WTC11 (cell line): ENCODE data around the gene CTCF. TPM values are rescaled to one million over a fixed set of nuclear protein-coding genes. Genes with fewer than 3 reads are reported as not detected.
A peak's percentile ranks its signal among the peaks of the same experiment; 100 is the strongest.

Source experiments
- ATAC-seq: fragments of 200-7000 bp; cut with Tn5 transposase; 2 replicates; pipeline ENCODE4 v1.10.0; 2021; ENCODE audit warnings: mild to moderate bottlenecking, moderate library complexity
- CTCF ChIA-PET: fragments of 300-600 bp; sonication (Branson Sonifier 250); formaldehyde crosslinking; loops from one replicate; lab custom pipeline; 2021; ENCODE audit warnings: antibody characterized with exemption; lab: Charles Lee
- POLR2A ChIA-PET: fragments of 350-600 bp; sonication (Branson Sonifier 250); formaldehyde crosslinking; loops from one replicate; lab custom pipeline; 2021; ENCODE audit warnings: antibody characterized with exemption; lab: Charles Lee
- DNase-seq: peaks from one replicate; pipeline ENCODE4 v3.0.0; 2021; ENCODE audit warnings: low spot score
- H3K27ac Mint-ChIP-seq: 2 replicates; pipeline ENCODE4 v1.8.0; 2021; ENCODE audit warnings: mixed read lengths
- H3K27me3 Mint-ChIP-seq: 2 replicates; pipeline ENCODE4 v1.8.0; 2021; ENCODE audit warnings: low read depth, mild to moderate bottlenecking, moderate library complexity, mixed read lengths
- H3K36me3 Mint-ChIP-seq: 2 replicates; pipeline ENCODE4 v1.8.0; 2021; ENCODE audit warnings: mixed read lengths
- H3K4me1 Mint-ChIP-seq: 2 replicates; pipeline ENCODE4 v1.8.0; 2022; ENCODE audit warnings: mixed read lengths
- H3K4me3 Mint-ChIP-seq: 2 replicates; pipeline ENCODE4 v1.8.0; 2021; ENCODE audit warnings: mild to moderate bottlenecking, moderate library complexity, mixed read lengths
- H3K9me3 Mint-ChIP-seq: 2 replicates; pipeline ENCODE4 v1.8.0; 2021; ENCODE audit warnings: mixed read lengths
- GABPB1 ChIP-seq: sonication (generic); formaldehyde crosslinking; IDR thresholded peaks from 2 replicates; pipeline ENCODE4 v1.8.1; 2023; ENCODE audit warnings: mild to moderate bottlenecking, missing genetic modification reagents
- JAZF1 ChIP-seq: fragments of 250-450 bp; sonication (Bioruptor Pico); IDR thresholded peaks from 2 replicates; pipeline ENCODE4 v1.9.0; 2021; ENCODE audit warnings: moderate library complexity, mild to moderate bottlenecking, inconsistent platforms
- NFYB ChIP-seq: sonication (generic); formaldehyde crosslinking; conservative IDR thresholded peaks from 2 replicates; pipeline ENCODE4 v1.8.0; 2022; ENCODE audit warnings: low read depth, missing genetic modification reagents
- NR2C2 ChIP-seq: sonication (generic); formaldehyde crosslinking; IDR thresholded peaks from 2 replicates; pipeline ENCODE4 v1.8.0; 2022; ENCODE audit warnings: mild to moderate bottlenecking, missing genetic modification reagents
- PRRX2 ChIP-seq: fragments of 250-450 bp; sonication (Bioruptor Pico); IDR thresholded peaks from 2 replicates; pipeline ENCODE4 v1.8.0; 2021; ENCODE audit warnings: mild to moderate bottlenecking
- RELA ChIP-seq: sonication (generic); formaldehyde crosslinking; IDR thresholded peaks from 2 replicates; pipeline ENCODE4 v1.8.1; 2022; ENCODE audit warnings: missing genetic modification reagents, mild to moderate bottlenecking, borderline replicate concordance
- ZNF317 ChIP-seq: sonication (generic); formaldehyde crosslinking; IDR thresholded peaks from 2 replicates; pipeline ENCODE4 v1.8.1; 2023; ENCODE audit warnings: low read depth, mild to moderate bottlenecking, moderate library complexity, missing genetic modification reagents, borderline replicate concordance
- ZNF671 ChIP-seq: fragments of 250-450 bp; sonication (Bioruptor Pico); IDR thresholded peaks from 2 replicates; pipeline ENCODE4 v1.8.0; 2021; ENCODE audit warnings: mild to moderate bottlenecking
- total RNA-seq: library from RNA; stranded (reverse); gene quantifications from 3 replicates; pipeline ENCODE4 v1.2.3, GENCODE V29; 2021
- TF ChIP-seq, protein P1 (sequence below): sonication (generic); formaldehyde crosslinking; IDR thresholded peaks from 2 replicates; pipeline ENCODE4 v1.8.0; 2023; ENCODE audit warnings: missing genetic modification reagents, mild to moderate bottlenecking, borderline replicate concordance
- TF ChIP-seq, protein P2 (sequence below): sonication (generic); formaldehyde crosslinking; IDR thresholded peaks from 2 replicates; pipeline ENCODE4 v1.8.1; 2022; ENCODE audit warnings: low read depth, missing genetic modification reagents, borderline replicate concordance
- TF ChIP-seq, protein P3 (sequence below): sonication (generic); formaldehyde crosslinking; IDR thresholded peaks from 2 replicates; pipeline ENCODE4 v1.8.0; 2022; ENCODE audit warnings: mild to moderate bottlenecking, missing genetic modification reagents
- TF ChIP-seq, protein P4 (sequence below): fragments of 250-450 bp; sonication (Bioruptor Pico); conservative IDR thresholded peaks from 2 replicates; pipeline ENCODE4 v1.9.0; 2021; ENCODE audit warnings: mild to moderate bottlenecking

The CTCF gene
- total RNA-seq, 1 experiment from 2014 or later = 55.4 TPM

DNA sequence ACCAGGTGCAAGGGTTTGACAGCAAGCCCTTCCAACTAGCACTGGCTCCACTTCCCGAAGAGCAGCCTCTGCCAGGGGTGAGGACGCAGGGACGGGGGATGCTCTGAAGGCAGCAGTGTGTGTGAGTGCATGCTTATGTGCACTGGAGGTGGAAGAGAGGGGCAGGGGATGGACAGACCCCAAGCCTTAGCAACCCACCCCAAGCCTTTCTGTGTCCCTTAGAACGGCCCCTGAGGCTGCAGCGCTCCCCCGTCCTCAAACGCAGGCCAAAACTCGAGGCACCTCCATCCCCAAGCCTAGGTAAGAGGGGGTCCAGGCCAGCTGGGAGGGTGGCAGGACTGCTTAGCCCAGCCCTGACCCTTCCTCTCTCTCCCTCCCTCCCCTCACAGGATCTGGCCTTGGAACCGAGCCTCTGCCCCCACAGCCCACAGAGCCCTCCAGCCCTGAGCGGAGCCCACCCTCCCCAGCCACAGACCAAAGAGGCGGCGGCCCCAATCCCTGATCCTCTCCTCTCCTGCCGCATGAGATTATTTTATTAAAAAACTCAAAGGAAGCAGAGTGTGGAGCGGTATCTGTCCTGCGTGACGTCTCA is 94.8 kb downstream of the CTCF start (continued):
- TF ChIP-seq GABPB1 (CRISPR knock-in tag) (no peak), ZNF671 (CRISPR knock-in tag) (no peak), PRRX2 (CRISPR knock-in tag) (no peak), JAZF1 (CRISPR knock-in tag) (no peak), RELA (CRISPR knock-in tag) (no peak), ZNF317 (no peak)
- TF ChIP-seq, protein P1, sequence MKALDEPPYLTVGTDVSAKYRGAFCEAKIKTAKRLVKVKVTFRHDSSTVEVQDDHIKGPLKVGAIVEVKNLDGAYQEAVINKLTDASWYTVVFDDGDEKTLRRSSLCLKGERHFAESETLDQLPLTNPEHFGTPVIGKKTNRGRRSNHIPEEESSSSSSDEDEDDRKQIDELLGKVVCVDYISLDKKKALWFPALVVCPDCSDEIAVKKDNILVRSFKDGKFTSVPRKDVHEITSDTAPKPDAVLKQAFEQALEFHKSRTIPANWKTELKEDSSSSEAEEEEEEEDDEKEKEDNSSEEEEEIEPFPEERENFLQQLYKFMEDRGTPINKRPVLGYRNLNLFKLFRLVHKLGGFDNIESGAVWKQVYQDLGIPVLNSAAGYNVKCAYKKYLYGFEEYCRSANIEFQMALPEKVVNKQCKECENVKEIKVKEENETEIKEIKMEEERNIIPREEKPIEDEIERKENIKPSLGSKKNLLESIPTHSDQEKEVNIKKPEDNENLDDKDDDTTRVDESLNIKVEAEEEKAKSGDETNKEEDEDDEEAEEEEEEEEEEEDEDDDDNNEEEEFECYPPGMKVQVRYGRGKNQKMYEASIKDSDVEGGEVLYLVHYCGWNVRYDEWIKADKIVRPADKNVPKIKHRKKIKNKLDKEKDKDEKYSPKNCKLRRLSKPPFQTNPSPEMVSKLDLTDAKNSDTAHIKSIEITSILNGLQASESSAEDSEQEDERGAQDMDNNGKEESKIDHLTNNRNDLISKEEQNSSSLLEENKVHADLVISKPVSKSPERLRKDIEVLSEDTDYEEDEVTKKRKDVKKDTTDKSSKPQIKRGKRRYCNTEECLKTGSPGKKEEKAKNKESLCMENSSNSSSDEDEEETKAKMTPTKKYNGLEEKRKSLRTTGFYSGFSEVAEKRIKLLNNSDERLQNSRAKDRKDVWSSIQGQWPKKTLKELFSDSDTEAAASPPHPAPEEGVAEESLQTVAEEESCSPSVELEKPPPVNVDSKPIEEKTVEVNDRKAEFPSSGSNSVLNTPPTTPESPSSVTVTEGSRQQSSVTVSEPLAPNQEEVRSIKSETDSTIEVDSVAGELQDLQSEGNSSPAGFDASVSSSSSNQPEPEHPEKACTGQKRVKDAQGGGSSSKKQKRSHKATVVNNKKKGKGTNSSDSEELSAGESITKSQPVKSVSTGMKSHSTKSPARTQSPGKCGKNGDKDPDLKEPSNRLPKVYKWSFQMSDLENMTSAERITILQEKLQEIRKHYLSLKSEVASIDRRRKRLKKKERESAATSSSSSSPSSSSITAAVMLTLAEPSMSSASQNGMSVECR (CRISPR knock-in tag) = no peak
- TF ChIP-seq, protein P2, sequence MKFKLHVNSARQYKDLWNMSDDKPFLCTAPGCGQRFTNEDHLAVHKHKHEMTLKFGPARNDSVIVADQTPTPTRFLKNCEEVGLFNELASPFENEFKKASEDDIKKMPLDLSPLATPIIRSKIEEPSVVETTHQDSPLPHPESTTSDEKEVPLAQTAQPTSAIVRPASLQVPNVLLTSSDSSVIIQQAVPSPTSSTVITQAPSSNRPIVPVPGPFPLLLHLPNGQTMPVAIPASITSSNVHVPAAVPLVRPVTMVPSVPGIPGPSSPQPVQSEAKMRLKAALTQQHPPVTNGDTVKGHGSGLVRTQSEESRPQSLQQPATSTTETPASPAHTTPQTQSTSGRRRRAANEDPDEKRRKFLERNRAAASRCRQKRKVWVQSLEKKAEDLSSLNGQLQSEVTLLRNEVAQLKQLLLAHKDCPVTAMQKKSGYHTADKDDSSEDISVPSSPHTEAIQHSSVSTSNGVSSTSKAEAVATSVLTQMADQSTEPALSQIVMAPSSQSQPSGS (CRISPR knock-in tag) = no peak
- TF ChIP-seq, protein P3, sequence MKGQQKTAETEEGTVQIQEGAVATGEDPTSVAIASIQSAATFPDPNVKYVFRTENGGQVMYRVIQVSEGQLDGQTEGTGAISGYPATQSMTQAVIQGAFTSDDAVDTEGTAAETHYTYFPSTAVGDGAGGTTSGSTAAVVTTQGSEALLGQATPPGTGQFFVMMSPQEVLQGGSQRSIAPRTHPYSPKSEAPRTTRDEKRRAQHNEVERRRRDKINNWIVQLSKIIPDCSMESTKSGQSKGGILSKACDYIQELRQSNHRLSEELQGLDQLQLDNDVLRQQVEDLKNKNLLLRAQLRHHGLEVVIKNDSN (CRISPR knock-in tag) = no peak
- TF ChIP-seq, protein P4, sequence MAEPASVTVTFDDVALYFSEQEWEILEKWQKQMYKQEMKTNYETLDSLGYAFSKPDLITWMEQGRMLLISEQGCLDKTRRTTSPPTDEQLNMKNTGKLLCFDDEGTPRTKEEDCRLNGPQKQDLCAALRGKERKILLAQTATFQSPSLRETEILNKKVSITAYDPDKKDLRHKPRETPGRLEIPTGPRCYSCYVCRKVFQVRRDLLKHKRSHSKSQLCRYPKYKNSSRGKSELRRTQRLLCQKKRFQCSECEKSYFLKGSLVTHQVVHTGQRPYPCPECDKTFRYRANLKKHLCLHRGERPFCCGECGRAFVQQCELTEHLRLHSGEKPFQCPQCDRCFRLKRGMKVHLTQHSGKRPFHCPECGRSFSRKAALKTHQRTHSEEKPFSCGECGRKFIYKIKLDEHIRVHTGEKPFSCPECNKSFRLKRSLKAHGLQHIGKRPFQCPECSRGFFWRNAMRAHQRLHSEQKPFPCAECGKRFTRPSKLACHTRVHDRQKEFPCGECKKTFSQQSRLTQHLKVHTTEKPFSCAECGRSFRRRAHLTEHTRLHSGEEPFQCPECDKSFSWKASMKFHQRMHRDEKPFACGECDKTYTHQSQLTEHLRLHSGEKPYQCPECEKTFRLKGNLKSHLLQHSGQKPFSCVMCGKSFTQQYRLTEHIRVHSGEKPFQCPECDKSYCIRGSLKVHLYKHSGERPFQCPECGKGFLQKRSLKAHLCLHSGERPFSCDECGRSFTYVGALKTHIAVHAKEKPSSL = no peak

DNA sequence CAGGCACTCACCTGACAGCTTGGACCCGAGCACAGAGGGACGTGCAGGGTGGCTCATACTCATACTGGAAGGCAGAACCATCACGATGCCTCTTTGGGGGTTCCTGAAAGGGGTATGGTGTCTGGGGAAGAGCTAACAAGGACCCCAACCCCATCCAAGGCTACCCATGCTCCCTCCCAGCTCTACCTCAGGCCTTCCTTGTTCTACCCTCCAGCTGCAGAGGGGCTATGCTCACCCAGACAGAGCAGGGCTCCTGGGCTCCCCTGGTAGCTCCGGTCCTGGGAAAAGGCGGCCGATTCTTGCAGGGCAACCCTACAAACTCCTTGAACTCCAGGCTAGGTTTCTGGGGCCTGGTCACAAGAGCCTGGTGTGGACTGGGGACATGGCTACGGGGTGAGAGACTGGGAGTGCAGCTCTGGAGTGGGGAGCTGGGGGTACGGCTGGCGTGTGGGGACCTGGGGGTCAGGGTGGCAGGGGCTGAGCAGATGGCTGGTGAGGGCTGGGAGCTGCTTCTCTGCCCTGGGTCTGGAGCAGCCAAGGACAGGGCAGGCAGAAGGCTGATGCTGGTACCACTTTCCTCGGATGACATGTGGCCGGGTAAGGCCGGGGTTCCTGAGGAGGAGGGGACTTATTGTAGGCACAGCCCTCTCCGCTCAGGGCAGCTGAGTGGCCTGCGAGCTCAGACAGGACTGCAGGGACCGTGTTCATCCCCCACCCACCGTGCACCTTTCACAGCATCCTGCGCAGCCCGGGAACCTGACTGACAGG is 95.6 kb downstream of the CTCF start:
- peaks cover 17% of the 10 kb centered on the region for H3K4me1 Mint-ChIP-seq
- ATAC-seq = no peak
- no peaks in the 10 kb centered on the region for H3K9me3 Mint-ChIP-seq
- H3K36me3 Mint-ChIP-seq = 0 out of 2 replicates have a peak, but pooled peaks cover 4% of the 10 kb centered on the region
- CTCF ChIA-PET = interaction anchor here (1.3 kb wide), 1 partner anchor 177 kb away, joined by 3 read pairs; the partner anchor contains the start of gene ATP6V0D1
- TF ChIP-seq NR2C2 (CRISPR knock-in tag) (no peak), NFYB (CRISPR knock-in tag) (no peak)
- peaks cover 26% of the 10 kb centered on the region for H3K27me3 Mint-ChIP-seq
- H3K27ac Mint-ChIP-seq = no peak overlapping the region
- POLR2A ChIA-PET = interaction anchor here (0.5 kb wide), 1 partner anchor 65 kb away, joined by 3 read pairs; no protein-coding TSS in a partner anchor
- no peak for DNase-seq
- 0 out of 2 replicates have a peak overlapping the region, but pooled peaks have one; percentile 90 for H3K4me3 Mint-ChIP-seq
